NCI-H82 treated with DMSO at 0.1 percent for 48 hours (cell line): ENCODE measurements around the gene NPC1.
A peak's percentile ranks its signal among the peaks of the same experiment; 100 is the strongest.
"Not testable (repeated sequence)": the region's sequence is repeated elsewhere in the genome, so short reads cannot be mapped to it uniquely, and the experiment has no call there.

Experiments used
- DNase-seq: peaks from one replicate; lab custom pipeline; 2025; ENCODE audit not compliant: unreplicated experiment; lab: John Stamatoyannopoulos, UW

Gene NPC1

GRCh38 chr18:23577521-23577920 is 8.8 kb downstream of the NPC1 start:
- not testable (repeated sequence) for DNase-seq

GRCh38 chr18:23575309-23575651 is 11.0 kb downstream of the NPC1 start:
- DNase-seq, result no peak

- no peak for DNase-seq
Observed at GRCh38 chr18:23574611-23575308, 11.5 kb downstream of the NPC1 start.

- no peak for DNase-seq
Observed at GRCh38 chr18:23573626-23574431, 12.5 kb downstream of the NPC1 start.

GRCh38 chr18:23573020-23573419 is 13.3 kb downstream of the NPC1 start:
- DNase-seq, result no peak

GRCh38 chr18:23572570-23572969 is 13.7 kb downstream of the NPC1 start:
- DNase-seq, result no peak

GRCh38 chr18:23572012-23572411 is 14.3 kb downstream of the NPC1 start:
- no peak for DNase-seq

GRCh38 chr18:23570912-23571504 is 15.3 kb downstream of the NPC1 start:
- DNase-seq, result no peak

GRCh38 chr18:23569299-23570063 is 16.8 kb downstream of the NPC1 start:
- no peak for DNase-seq

- no peak for DNase-seq
Observed at GRCh38 chr18:23568281-23569138, 17.8 kb downstream of the NPC1 start.

- DNase-seq, result no peak
Observed at GRCh38 chr18:23567671-23568070, 18.6 kb downstream of the NPC1 start.

GRCh38 chr18:23565916-23566547 is 20.3 kb downstream of the NPC1 start:
- DNase-seq, result no peak

GRCh38 chr18:23563377-23564043 is 22.8 kb downstream of the NPC1 start:
- DNase-seq, result no peak

- no peak for DNase-seq
Observed at GRCh38 chr18:23560186-23560585, 26.1 kb downstream of the NPC1 start.

GRCh38 chr18:23557511-23557910 is 28.8 kb downstream of the NPC1 start:
- not testable (repeated sequence) for DNase-seq

- DNase-seq, result no peak
Observed at GRCh38 chr18:23556145-23556780, 30.0 kb downstream of the NPC1 start.

GRCh38 chr18:23553887-23554286 is 32.4 kb downstream of the NPC1 start:
- DNase-seq, result peak; percentile 5

GRCh38 chr18:23552505-23552904 is 33.8 kb downstream of the NPC1 start:
- no peak for DNase-seq

GRCh38 chr18:23551978-23552377 is 34.3 kb downstream of the NPC1 start:
- no peak for DNase-seq
